ENCODE measurements around the gene NFYA.

Gene NFYA
- 48.9 to 50.3 reads per million in 2 donors for total RNA-seq

- DNase-seq = peak; percentile 100
These were observed at the start of gene NFYA for GRCh38 chr6:41072836-41073202. Gene NFYA, plus strand, starts transcription at chr6:41072974. Its CDS starts 6,116 bp downstream, at chr6:41079090.

- no peak for DNase-seq
These were observed 49.7 kb upstream of the NFYA start for GRCh38 chr6:41023114-41023513.

GRCh38 chr6:41025966-41026530, 46.7 kb upstream of the NFYA start:
- DNase-seq = no peak

GRCh38 chr6:41027241-41027640, 45.5 kb upstream of the NFYA start:
- no peak for DNase-seq

DNA sequence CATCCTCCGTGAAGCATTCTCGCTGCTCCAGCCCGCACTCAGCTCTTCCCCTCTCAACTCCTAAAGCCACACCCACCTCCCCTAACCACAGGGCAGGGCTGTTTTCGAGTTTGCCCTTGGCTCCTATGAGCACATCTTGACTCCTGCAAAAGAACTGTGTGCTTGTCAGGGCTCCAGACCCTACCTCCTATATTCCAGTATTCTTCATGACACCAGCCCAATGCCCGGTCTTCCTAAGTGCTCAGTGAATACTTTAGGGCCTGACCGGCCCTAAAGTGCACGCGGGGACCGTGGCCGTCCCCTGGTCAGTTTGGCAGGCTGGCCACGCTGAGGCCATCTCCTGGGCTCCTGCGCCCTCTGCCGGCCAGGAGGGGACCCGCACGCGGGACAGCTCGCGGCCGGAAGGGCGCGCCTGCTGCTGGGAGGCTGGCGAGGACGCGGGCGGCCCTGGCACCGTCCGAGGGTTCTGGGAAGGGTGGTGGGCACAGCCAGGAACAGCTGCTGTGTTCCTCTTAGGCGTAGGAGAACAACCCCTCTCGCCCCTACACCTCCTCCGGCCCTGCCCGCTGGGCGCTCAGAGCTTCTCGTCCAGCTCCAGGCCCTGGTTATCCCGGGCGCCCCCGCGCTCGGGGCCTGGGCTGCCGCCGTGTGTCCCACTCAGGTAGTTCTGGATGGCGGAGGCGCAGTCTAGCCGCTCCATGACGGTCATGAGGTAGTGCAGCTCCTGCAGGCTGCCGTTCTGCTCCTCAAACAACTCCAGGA, 44.8 kb upstream of the NFYA start:
- DNase-seq = peak; percentile 37

GRCh38 chr6:41028561-41029412, 44.0 kb upstream of the NFYA start:
- no peak for DNase-seq

DNA sequence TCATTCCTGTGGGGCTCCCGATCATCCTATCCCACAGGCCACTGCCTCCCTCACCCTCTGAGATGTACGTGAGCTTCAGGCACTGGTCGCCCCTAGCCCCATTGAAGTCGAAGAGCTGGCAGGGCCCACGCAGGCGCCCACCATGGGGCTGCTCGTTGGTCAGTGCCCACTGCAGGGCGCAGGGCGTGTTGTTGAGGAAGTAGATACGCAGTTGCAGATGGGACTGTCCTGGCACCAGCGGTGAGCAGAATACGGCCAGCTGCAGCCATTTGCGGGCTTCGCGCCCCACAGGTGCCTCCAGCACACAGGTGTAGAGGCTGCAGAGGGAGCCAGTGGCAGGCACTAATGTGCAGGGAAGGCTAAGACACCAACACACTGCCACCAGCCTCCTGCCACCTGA, 39.9 kb upstream of the NFYA start:
- no peak for DNase-seq

- DNase-seq = no peak
These were observed 39.0 kb upstream of the NFYA start for GRCh38 chr6:41033776-41034175.

DNA sequence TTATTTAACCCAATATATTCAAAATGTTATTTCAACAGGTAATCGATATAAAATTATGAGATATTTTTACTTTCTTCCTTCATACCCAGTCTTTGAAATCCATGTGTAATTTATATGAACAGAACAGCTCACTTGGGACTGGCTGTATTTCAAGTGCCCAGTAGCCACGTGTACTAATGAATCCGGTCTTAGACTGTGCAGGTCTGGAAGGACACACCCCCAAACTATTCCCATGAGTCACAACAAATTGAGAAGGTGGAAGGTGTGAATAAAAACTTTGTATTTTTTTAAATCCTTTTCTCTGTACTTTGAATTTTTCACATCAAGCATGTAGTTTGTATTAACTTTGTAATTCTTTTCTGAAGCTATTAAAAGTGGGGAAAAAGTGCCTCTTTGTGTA, 36.6 kb upstream of the NFYA start:
- DNase-seq = no peak

DNA sequence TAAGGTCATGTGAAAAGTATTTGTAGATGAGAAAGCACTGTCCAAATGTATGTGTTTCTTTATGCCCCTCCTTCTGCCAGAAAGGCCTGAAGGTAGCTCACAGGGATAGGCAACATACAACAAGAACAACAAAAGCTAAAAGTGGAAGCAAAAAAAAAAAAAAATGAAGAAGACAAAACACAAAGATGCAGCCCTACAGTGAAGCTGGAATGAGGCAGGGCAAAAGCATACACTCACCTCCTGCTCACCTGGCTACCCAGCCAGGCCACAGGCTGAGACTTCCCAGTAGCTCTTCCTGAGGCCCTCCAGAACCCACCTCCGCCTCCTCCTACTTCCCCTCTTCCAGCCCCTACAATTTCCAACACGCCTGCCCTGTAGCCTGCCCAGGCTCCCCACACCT, 36.2 kb upstream of the NFYA start:
- no peak for DNase-seq

- no peak for DNase-seq
These were observed 35.5 kb upstream of the NFYA start for GRCh38 chr6:41037107-41037900.

DNA sequence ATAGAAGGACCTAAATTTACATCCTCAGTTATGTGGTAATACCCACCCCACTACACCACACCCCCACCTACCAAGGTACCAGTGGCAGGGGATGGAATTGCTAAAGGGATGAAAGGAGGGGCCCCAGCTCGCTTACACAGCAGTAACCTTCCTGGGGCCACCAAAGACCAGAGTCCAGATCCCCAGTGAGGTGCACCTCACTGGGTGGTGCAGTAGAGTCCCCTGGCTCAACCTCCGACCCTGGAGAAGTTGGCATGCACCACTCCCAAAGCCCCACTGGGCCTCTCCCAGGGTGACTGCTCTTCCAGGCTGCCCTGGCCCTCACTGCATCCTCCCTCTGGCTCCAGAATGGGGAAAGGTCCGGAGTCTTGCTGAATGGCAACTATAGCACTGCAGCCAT, 34.6 kb upstream of the NFYA start:
- DNase-seq = no peak

GRCh38 chr6:41039060-41039998, 33.4 kb upstream of the NFYA start, which contains the start of gene UNC5CL:
Gene UNC5CL, minus strand, starts transcription at chr6:41039221. Its CDS starts 4,147 bp downstream, at chr6:41035074.
- no peak for DNase-seq

DNA sequence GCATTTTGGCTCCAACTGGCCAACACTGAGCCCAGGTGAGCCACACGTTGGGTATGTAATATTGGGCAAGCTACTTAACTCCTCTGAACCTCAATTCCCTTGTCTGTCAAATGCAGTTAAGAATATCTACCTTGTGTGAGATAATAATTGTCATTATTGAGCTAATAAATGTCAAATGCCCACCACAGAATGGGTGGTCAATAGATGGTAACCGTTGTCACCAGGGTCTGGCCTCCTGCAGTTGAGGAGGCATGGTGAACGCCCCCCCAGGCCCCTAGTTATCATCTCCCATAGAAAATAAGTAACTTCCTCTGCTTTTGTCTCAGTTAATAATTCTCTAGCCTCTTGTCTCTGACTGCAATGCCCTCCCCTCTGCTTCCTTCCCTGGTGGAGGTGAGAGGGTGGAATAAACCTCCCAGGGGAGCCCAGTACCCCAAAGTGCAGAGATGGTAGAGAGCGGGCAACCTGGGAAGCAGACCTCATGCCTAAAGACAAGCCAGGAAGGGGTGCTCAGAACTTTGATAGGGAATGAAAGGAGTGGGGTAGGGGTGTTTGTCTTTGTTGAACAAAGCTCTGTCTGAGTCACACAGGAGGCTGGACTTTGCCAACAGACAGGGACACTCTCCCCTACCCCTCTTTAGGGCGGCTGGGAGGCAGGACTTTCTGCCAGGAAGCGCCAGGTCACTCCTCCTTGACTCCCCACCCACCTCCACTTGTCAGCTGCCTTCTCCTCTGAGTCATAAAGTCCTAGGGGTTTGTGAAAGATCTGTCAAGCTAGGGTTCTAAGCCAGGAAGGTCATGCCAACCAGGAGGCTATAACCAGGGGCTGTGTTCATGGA, 32.5 kb upstream of the NFYA start:
- no peak for DNase-seq

GRCh38 chr6:41040940-41041536, 31.7 kb upstream of the NFYA start:
- no peak for DNase-seq

DNA sequence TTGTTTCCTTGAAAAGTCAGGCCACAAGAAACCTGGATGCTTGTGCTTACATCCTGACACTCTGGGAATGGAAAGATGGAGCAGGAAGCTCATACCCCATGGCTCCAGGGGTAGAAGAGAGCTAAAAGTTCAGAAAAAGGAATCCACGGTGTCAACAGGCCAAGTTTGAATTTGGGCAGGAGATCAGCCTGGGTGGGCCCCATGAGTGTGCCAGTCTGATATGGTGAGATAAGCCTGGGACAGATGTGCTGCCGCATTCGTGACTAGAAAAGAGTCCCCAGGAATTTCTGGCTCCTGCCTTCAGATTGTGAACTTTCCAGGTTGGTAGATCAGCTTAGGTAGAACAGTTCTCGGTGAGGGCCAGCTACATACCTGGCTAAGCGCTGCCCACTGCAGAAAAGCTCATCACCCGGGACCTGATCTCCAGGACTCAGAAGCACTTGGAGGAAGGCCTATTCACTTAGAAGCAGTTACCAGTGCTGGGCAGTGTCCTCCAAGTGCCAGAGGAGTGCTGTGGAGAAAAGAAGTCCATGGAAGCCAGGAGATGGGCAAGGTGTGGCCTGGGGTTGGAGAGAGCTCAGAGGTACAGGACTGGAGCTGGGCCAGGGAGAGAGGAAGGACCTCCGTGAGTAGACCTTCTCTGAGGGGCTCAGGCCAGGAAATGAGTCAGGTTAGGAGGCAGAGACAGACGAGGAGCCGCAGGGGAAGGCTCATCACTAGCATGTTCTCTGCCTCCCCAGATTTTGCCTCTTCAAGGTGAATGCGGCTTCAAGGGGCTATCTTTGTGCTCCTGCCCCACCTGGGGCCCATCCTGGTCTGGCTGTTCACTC, 30.3 kb upstream of the NFYA start, which contains the start of gene TSPO2:
TSPO2 (plus strand) TSS at position 242 of the 830 bp plus-strand sequence; CDS start at position 761, 519 bp downstream.
- no peak for DNase-seq

DNA sequence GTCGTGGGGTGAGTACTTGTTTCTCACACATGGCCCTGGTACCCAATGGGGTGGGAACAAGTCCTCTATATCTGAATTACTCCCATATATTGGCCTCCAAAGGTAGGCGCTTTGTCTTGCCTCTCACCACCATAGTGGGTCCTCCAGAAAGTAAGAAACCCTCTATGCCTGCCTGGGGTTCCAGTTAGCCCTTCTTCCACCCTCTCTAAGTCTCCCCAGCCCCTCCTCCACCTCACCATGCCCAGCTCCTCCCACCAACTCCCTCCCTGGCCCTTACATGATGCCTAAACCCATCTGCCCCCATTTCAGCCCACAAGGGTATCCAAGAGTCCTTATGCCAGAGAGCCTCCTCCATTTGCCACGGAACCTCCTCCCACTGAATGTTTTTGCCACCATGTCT, 29.6 kb upstream of the NFYA start:
- DNase-seq = no peak

DNA sequence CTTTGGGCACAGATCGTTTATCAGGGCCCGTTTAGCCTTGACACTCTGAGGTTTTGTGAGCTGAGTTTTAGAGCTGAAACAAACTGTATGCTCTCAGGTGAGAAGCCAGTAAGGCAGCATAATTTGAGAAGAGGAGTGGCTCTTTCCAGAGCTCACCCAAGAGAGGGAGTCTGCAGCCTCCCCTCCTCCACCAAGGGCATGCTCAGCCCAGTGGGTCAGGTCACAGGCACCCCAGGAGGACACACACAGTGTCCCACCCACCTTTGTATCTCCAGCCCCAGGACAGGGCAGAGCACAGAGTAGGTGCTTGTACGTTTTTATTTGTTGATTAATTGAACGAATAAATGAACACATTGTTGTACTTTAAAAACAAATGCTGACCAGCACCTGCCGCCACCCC, 27.1 kb upstream of the NFYA start:
- no peak for DNase-seq

- DNase-seq = no peak
These were observed 26.7 kb upstream of the NFYA start for GRCh38 chr6:41046084-41046483.
